D341Med (cell line): ENCODE results near the gene CFAP157.

Source experiments
- DNase-seq: peaks from one replicate; pipeline ENCODE4 v3.0.0; 2012; ENCODE audit warnings: low spot score

Gene CFAP157

GRCh38 chr9:127762111-127762676 is 55.4 kb downstream of the CFAP157 start:
- DNase-seq = no peak

- no peak for DNase-seq
Measured at GRCh38 chr9:127763918-127764384, 57.2 kb downstream of the CFAP157 start.

- no peak for DNase-seq
Measured at GRCh38 chr9:127765418-127765817, 58.6 kb downstream of the CFAP157 start.
